OCI-LY7 (cell line): Measurements from ENCODE around the gene HDAC10. TPM values are rescaled to one million over a fixed set of nuclear protein-coding genes. Genes with fewer than 3 reads are reported as not detected.

Experiments used
- BruUV-seq: library from RNA; stranded (reverse); fragments of 400-500 nt; replicated peaks from 2 replicates; lab custom pipeline; 2021; lab: Mats Ljungman, UMichigan
- CTCF ChIA-PET: fragments of 300-600 bp; sonication (Branson Sonifier 250); formaldehyde crosslinking; loops from one replicate; lab custom pipeline; 2022; ENCODE audit warnings: antibody characterized with exemption; ENCODE audit not compliant: unreplicated experiment; lab: Charles Lee
- POLR2A ChIA-PET: fragments of 300-600 bp; sonication (Branson Sonifier 250); formaldehyde crosslinking; loops from one replicate; lab custom pipeline; 2022; ENCODE audit warnings: antibody characterized with exemption; lab: Charles Lee
- DNase-seq: peaks from one replicate; pipeline ENCODE4 v3.0.0-alpha.2; 2015; ENCODE audit warnings: low spot score
- H2AFZ ChIP-seq: fragments of 200-600 bp; sonication (generic), shearing (Covaris generic); 2 replicates; pipeline ENCODE4 v1.6.1; 2014; ENCODE audit warnings: mild to moderate bottlenecking, antibody characterized with exemption, low read length, moderate library complexity
- H3K27ac ChIP-seq: fragments of 200-600 bp; sonication (generic); 2 replicates; pipeline ENCODE4 v1.5.1; 2014; ENCODE audit warnings: mixed run types, low read depth, mild to moderate bottlenecking, moderate library complexity, low read length, inconsistent platforms; ENCODE audit not compliant: poor library complexity, severe bottlenecking
- H3K36me3 ChIP-seq: fragments of 200-600 bp; sonication (generic); 2 replicates; pipeline ENCODE4 v1.6.1; 2014; ENCODE audit warnings: mild to moderate bottlenecking, antibody characterized with exemption, low read length, moderate library complexity, mixed read lengths; ENCODE audit not compliant: insufficient read depth
- H3K4me1 ChIP-seq: fragments of 200-600 bp; sonication (generic); 2 replicates; pipeline ENCODE4 v1.5.1; 2014; ENCODE audit warnings: mild to moderate bottlenecking, low read length; ENCODE audit not compliant: insufficient read depth, poor library complexity, severe bottlenecking
- H3K4me2 ChIP-seq: fragments of 200-600 bp; sonication (generic); 2 replicates; pipeline ENCODE4 v1.6.1; 2014; ENCODE audit warnings: mild to moderate bottlenecking, low read length
- H3K4me3 ChIP-seq: fragments of 200-600 bp; sonication (generic); 2 replicates; pipeline ENCODE4 v1.5.1; 2014; ENCODE audit warnings: mild to moderate bottlenecking, low read depth, low read length; ENCODE audit not compliant: poor library complexity, severe bottlenecking
- H3K79me2 ChIP-seq: fragments of 200-600 bp; sonication (generic); 2 replicates; pipeline ENCODE4 v1.6.1; 2016; ENCODE audit warnings: low read depth, mild to moderate bottlenecking, low read length, moderate library complexity, mixed read lengths; ENCODE audit not compliant: insufficient read depth
- H3K9me2 ChIP-seq: fragments of 200-600 bp; sonication (generic); 2 replicates; pipeline ENCODE4 v1.6.1; 2016; ENCODE audit warnings: mild to moderate bottlenecking, low read length, mixed read lengths; ENCODE audit not compliant: insufficient read depth
- H3K9me3 ChIP-seq: fragments of 200-600 bp; sonication (generic); 2 replicates; pipeline ENCODE4 v1.6.1; 2014; ENCODE audit warnings: mild to moderate bottlenecking, mixed run types, low read length, mixed read lengths
- H4K20me1 ChIP-seq: fragments of 200-600 bp; sonication (generic); 2 replicates; pipeline ENCODE4 v1.6.1; 2014; ENCODE audit warnings: mild to moderate bottlenecking, antibody characterized with exemption, low read length, moderate library complexity, mixed read lengths; ENCODE audit not compliant: insufficient read depth
- CTCF ChIP-seq: fragments of 200-600 bp; sonication (generic); conservative IDR thresholded peaks from 2 replicates; pipeline ENCODE4 v1.5.1; 2014; ENCODE audit warnings: mild to moderate bottlenecking, antibody characterized with exemption, low read length, moderate library complexity, mixed read lengths
- EZH2phosphoT487 ChIP-seq: fragments of 200-600 bp; sonication (generic); IDR thresholded peaks from 2 replicates; pipeline ENCODE4 v1.6.1; 2018; ENCODE audit warnings: low read depth, borderline replicate concordance, mild to moderate bottlenecking, mixed run types, antibody characterized with exemption, low read length, moderate library complexity, mixed read lengths
- intact Hi-C: fragments of 100-400 bp; cut with micrococcal nuclease; formaldehyde crosslinking; loops from one replicate; pipeline ENCODE4 v1.10.0; 2022; ENCODE audit not compliant: unreplicated experiment
- total RNA-seq, 2 experiments: library from RNA; depleted of rRNA in 1 of 2; stranded (reverse); fragments of >200 nt in 1 of 2; shearing (Covaris generic) in 1 of 2; gene quantifications; 2 replicates each; pipeline ENCODE4 v1.2.3, GENCODE V29; 2014 to 2022

Gene HDAC10
- total RNA-seq, 2 experiments from 2014 or later = 49.4 to 74.9 TPM

DNA sequence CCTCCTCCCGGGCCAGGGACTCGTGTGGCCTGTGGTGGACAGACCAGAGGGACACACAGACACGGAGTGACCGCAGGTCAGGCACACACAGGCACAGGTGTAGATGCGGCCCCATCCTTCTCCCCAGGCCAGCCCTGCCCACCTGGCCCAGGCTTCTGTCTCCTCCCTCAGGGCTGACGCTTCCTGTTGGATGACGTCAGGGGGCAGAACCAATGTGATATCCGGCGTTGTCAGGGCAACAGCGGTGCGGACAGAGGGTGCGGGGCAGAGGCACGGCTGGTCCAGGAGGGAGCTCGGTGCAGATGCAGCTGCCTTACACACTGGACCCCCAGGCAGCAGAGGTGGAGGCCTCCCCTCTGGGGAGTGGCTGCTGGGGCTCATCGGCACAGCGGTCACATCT, 3.3 kb downstream of the HDAC10 start:
- ChIA-PET CTCF (no interaction called here), POLR2A (no interaction called here)
- peak overlapping the region; percentile 17 for H3K27ac ChIP-seq
- no peak overlapping the region for H2AFZ ChIP-seq
- no peak for TF ChIP-seq CTCF
- no peak for TF ChIP-seq EZH2phosphoT487
- peaks cover 33% of the 10 kb centered on the region for H3K79me2 ChIP-seq
- H3K9me3 ChIP-seq = no peaks in the 10 kb centered on the region
- H3K4me3 ChIP-seq = peak overlapping the region; percentile 35
- H3K4me1 ChIP-seq = peaks cover 53% of the 10 kb centered on the region
- H4K20me1 ChIP-seq = no peaks in the 10 kb centered on the region
- peaks cover 23% of the 10 kb centered on the region; the same call in 1 of the 2 replicates for H3K36me3 ChIP-seq
- peak overlapping the region; percentile 65 for H3K4me2 ChIP-seq
- BruUV-seq = no TSS peak
- intact Hi-C loops = loop anchor here (10.0 kb wide), 2 partner anchors 227 to 257 kb away; partner anchors contain the start of genes LMF2, NCAPH2 and SBF1
- DNase-seq = peak; percentile 91
- no peaks in the 10 kb centered on the region for H3K9me2 ChIP-seq

- no peak for DNase-seq
- Histone ChIP-seq H3K79me2 (peaks cover 45% of the 10 kb centered on the region), H3K4me2 (peak overlapping the region; percentile 95), H3K4me1 (peaks cover 52% of the 10 kb centered on the region), H4K20me1 (no peaks in the 10 kb centered on the region), H3K9me2 (no peaks in the 10 kb centered on the region), H3K9me3 (no peaks in the 10 kb centered on the region), H3K27ac (no peak overlapping the region), H3K4me3 (peak overlapping the region; percentile 81), H3K36me3 (peaks cover 23% of the 10 kb centered on the region; the same call in 1 of the 2 replicates), H2AFZ (no peak overlapping the region)
- no TSS peak for BruUV-seq
- ChIA-PET CTCF (no interaction called here), POLR2A (no interaction called here)
- TF ChIP-seq CTCF (peak; percentile 37; the same call in 1 of the 2 replicates), EZH2phosphoT487 (no peak)
- intact Hi-C loops = loop anchor here (10.0 kb wide), 2 partner anchors 228 to 258 kb away; partner anchors contain the start of genes LMF2, NCAPH2 and SBF1
Measured at GRCh38 chr22:50246242-50247175, 4.6 kb downstream of the HDAC10 start.
